GM12892 (cell line): ENCODE data around the gene ABCC4.

Source experiments
- POLR2A ChIP-seq: IDR thresholded peaks from 2 replicates; pipeline ENCODE4 v1.6.1; 2011; ENCODE audit warnings: low read depth, low read length, control low read depth
- POLR2AphosphoS5 ChIP-seq: IDR thresholded peaks from 2 replicates; pipeline ENCODE4 v1.6.1; 2011; ENCODE audit warnings: low read depth, low read length, control low read depth

GRCh38 chr13:95262837-95263384 lies 38.3 kb downstream of the ABCC4 start:
- TF ChIP-seq POLR2A = no peak
- TF ChIP-seq POLR2AphosphoS5 = no peak
